SK-N-MC (cell line): Measurements from ENCODE around the gene SCO2.

Experiments
- EZH2 ChIP-seq: fragments of 200-600 bp; sonication (generic); IDR thresholded peaks from one replicate; pipeline ENCODE4 v1.6.1; 2017; ENCODE audit warnings: antibody characterized with exemption
- FOXP2 ChIP-seq: optimal IDR thresholded peaks from 2 replicates; pipeline ENCODE3; 2011; ENCODE audit warnings: mild to moderate bottlenecking, moderate library complexity; ENCODE audit not compliant: insufficient read depth; ENCODE audit errors: extremely low read length, control extremely low read depth
- POLR2AphosphoS5 ChIP-seq: IDR thresholded peaks from 2 replicates; pipeline ENCODE4 v1.6.1; 2012; ENCODE audit warnings: mild to moderate bottlenecking, low read depth, low read length, borderline replicate concordance

GRCh38 chr22:50516891-50517290, 8.5 kb downstream of the SCO2 start:
- TF ChIP-seq EZH2 (no peak), POLR2AphosphoS5 (no peak), FOXP2 (no peak)
